Loucy (cell line): ENCODE data around the gene QPRT.

Experiments used
- EZH2phosphoT487 ChIP-seq: fragments of 200-600 bp; IDR thresholded peaks from 2 replicates; pipeline ENCODE4 v1.6.1; 2018; ENCODE audit warnings: antibody characterized with exemption, mild to moderate bottlenecking, moderate library complexity, borderline replicate concordance
- TF ChIP-seq, protein P1 (sequence below): fragments of 200-600 bp; sonication (generic); conservative IDR thresholded peaks from 2 replicates; pipeline ENCODE4 v1.5.1; 2014; ENCODE audit warnings: mild to moderate bottlenecking, antibody characterized with exemption, low read length

DNA sequence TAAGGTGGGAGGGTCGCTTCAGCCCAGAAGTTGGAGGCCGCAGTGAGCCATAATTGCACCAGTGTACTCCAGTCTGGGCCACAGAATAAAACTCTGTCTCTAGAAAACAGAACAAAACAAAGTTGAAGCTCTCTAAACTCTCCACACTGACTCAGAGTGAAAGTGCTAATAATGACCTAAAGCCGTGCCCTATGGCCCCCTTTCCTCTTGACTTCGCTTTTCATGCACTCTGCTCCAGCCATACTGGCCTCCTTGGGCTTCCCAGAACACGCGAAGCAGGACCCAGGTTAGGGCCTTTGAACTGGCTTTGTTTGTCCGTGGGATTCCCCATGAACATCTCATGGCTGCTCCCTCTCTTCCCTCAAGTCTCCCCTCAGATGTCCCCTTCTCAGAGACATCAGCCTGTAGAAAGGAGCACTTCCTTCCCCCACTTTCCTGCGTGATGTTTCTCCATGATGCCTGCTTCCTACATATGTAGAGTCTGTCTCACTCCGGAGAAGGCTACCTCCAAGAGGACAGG lies 34.6 kb upstream of the QPRT start:
- TF ChIP-seq, protein P1, sequence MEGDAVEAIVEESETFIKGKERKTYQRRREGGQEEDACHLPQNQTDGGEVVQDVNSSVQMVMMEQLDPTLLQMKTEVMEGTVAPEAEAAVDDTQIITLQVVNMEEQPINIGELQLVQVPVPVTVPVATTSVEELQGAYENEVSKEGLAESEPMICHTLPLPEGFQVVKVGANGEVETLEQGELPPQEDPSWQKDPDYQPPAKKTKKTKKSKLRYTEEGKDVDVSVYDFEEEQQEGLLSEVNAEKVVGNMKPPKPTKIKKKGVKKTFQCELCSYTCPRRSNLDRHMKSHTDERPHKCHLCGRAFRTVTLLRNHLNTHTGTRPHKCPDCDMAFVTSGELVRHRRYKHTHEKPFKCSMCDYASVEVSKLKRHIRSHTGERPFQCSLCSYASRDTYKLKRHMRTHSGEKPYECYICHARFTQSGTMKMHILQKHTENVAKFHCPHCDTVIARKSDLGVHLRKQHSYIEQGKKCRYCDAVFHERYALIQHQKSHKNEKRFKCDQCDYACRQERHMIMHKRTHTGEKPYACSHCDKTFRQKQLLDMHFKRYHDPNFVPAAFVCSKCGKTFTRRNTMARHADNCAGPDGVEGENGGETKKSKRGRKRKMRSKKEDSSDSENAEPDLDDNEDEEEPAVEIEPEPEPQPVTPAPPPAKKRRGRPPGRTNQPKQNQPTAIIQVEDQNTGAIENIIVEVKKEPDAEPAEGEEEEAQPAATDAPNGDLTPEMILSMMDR = no peak
- no peak for TF ChIP-seq EZH2phosphoT487
